Muscle of arm (tissue), 12 donors: ENCODE results near the gene PAX2. TPM values are rescaled to one million over a fixed set of nuclear protein-coding genes. Genes with fewer than 3 reads are reported as not detected.

ENCODE experiments used
- DNase-seq: peaks from one replicate; pipeline ENCODE4 v3.0.0-alpha.2; 2013
- polyA plus RNA-seq, 12 donors: library from polyadenylated mRNA; unstranded; fragments of 120-200 nt; gene quantifications; one replicate each; pipeline ENCODE4 v1.2.1, GENCODE V29; 2013; ENCODE audit not compliant: insufficient read length in 12 of 12

Gene PAX2
- polyA plus RNA-seq, 12 donors: 0.03 to 1.5 (median 0.22) TPM; not detected in 7

DNA sequence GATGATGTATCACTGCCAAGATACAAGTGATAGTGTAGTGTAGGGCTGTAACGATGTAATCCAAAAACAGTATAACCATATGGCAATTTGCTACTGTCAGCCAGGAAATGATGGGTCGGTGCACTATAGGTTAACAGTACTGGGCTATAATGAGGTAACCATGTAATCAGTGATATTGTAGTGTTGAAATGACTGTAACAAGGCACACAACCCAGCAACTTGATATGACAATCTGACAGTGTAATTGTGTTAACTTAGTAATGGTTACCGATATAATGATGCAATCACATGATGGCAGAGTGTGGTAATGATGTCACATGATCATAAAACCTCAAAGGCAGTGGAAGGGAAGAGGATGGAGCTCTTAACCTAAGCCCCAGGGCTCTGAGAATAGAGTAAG is 93.6 kb downstream of the PAX2 start:
- no peak for DNase-seq

DNA sequence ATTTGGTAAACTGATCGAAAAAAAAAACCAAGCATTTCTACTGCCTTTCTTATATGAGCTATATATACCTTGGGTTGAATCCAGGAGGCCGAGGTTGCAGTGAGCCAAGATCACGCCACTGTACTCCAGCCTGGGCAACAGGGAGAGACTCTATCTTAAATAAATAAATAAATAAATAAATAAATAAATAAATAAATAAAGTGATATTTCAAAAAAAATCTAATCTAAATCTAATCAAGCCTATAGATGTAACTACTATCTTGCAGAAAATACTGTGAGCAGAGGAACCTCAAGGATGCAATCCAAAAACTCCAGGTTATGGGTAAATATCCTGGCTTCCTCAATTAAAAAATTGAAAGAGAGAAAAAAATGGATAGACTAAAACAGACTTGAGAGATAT is 96.1 kb downstream of the PAX2 start:
- DNase-seq: no peak

DNA sequence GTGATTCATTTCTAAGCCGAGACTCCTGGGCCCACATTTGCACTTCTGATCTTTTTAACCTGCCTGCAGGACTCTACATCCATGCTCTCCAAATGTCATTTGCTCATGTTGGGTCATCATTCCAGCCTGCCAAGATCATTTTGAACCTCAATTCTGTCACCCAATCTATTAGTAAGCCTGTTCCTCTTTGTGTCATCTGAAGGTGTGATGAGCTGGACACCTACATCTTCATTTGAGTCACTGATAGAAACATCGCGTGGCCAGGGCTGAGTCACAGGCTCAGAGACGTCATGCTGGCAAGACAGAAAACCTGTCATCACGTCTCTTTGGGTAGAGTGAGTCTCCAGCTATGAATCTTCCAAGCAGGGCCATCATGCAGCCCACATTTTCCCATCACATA is 102.1 kb downstream of the PAX2 start:
- DNase-seq: no peak

DNA sequence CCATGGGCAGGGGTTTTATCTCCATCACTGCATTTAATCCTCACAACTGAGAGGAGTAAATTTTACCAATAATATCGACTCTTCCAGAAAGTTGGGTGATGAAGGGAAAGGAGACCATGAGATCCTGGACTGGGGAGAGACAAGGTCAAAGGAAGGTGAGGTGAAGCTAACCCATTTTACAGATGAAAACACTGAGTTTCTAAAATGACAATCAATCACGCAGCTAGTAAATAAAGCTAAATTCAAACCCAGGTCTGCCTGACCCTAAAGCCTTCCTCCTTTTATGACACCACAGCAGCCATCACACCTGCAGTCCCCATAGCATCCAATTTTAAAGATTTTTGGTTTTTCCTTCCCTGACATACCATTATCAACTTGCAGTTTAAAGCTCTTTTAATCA is 103.4 kb downstream of the PAX2 start:
- DNase-seq: no peak

DNA sequence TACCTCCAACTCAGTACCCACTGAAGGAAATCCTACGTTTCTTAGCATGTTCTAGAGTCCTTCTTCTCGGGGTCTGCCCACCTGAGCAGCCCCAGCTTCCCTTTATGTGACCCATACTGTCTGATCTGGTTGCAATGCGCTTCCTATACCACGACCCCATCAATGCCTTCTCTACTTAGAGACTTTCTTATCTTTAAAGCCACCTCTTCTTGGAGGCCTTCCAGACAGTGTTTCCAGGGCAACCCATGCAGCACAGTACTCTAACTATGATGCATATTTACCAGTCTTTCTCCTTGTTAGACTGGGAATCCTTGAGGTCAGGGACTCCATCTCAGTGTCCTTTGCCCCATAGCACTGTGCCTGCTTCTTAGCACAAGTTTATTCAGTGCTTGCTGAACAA is 112.9 kb downstream of the PAX2 start:
- no peak for DNase-seq

DNA sequence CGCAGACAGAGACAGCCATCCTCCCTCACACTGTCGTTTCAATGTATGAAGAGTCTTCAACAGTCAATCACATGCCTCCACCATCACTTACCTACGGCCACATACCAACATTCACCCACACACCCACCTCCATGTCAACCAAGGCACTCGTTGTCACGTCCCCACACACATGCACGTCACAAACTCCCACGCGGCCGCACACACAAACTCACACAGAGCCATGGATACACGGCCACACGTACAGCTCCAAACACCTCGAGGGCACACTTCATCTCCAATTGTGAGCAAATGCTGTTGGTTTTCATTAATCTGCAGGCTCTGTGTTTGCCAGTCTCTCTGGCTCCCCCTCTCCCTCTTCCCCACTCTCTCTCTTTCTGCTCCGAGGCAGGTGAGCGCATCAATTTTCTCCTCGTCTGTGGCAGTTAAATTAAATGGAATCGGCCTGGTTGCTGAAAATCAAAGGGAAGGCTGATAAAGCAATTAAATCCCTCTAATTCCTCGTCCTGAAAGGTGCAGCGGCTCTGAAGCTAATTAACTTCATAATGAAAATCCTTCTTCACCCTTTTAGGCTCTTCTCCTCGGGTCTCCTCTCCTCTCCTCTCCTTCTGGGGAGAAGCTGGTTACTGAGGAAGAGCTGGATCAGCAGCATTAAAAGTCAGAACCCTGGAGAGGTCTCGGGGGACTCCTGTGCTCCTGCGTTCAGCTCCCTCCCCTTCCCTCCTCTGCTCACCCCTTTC is 113.5 kb downstream of the PAX2 start:
- no peak for DNase-seq

DNA sequence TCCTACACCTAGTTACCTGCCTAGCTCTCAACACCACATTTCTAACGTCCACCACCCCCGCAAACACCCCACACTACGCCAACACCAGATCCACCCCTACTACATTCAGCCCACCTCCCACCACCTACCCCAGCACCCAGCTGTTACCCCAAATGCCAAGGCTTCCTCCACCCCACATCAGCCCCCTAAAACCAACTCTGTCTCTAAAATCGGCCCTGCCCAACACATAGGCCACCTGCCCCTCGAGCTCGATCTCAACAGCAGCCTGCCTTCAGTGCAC is 114.0 kb downstream of the PAX2 start:
- no peak for DNase-seq

DNA sequence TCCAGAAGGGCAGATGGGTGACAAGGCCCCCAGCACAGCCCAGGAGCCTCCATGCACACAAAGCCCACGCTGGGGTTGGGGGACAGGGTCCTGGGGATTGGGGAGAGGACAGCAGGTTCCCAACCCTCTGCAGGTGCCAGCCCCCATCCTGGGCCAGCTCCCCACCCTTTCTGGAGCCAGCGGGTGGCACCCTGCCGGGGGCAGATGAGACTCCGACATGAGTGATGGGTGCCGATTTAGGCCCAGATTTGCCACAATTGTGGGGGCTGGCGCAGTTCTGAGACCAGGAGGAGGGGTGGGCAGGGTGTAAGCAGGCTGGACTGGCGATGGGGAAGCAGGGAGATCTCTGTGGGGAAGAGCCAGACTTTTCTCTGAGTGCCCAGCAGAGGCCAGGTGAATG is 118.1 kb downstream of the PAX2 start:
- no peak for DNase-seq

DNA sequence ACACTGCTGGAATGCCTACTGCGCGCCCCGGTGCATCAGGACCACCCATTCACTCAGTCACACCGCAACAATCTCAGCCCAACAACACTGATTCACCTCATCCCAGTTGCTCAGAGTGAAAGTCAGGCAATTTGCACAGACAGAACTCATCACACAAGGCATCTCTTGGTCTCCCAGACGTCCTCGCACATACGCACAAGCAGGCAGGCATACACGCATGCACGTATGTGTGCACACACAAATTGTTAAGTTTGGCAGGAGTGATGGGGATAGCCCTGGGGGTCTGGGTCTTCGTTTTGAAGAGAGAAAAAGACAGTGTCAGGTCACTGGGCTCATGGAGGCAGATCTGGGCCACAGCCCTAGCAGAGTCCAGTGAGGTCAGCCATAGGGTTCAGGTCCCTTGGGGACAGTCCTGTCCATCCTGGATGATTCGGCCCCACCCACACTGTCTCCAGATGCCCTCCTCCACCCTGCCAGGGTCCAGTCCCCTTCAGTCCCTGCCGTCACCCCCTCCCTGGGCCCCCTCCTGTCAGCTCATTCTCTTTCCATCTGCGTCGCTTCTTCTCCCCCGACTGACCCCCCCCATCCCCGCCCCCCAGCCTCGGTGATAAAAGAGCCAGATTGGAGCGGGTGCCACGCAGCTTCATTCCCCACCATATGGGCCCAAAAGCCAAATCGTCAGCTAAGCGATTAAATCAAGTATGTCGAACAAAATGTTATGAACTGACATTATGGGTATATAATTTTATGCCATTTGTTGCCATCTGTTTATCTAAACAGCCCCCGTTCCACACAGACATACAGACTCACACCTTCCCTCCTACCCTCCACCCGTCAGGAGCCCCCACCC is 118.9 kb downstream of the PAX2 start:
- no peak for DNase-seq

DNA sequence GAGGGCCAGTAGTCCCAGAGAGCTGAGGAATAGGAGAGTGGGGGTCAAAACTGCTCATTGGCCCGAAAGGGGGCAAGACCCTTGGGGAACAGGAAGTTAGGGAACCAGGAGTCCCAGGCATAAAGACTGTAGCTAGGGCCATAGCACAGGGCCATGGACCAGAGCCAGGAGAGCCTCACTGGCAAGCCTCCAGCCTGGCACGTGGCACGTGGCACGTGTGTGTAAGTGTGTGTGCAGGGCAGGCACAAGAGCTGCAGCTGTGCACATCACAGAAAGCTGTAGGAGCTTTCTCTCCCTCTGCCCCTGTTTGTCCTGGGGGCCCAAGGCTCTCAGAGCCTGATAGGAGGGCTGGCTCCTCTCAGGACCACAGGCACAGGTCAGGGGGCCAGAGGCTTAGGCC is 119.6 kb downstream of the PAX2 start:
- no peak for DNase-seq

DNA sequence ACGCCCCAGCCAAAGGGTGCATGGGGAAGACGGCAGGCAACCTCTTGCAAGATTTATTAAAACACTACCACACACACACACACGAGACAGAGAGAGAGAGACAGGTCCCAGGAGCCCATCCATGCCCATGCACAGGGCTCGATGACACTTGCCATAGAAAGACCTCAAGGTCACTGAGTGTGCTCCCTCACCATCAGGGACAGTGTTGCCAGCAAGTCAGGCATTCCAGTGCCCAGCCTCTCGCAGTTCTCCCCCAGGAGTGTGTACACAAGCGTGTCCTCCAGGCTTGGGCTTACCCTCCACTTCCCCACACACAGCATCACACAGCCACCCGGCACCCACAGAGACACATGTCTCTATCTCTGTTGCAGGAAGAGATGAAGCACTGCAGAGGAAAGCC is 120.6 kb downstream of the PAX2 start:
- DNase-seq: no peak

DNA sequence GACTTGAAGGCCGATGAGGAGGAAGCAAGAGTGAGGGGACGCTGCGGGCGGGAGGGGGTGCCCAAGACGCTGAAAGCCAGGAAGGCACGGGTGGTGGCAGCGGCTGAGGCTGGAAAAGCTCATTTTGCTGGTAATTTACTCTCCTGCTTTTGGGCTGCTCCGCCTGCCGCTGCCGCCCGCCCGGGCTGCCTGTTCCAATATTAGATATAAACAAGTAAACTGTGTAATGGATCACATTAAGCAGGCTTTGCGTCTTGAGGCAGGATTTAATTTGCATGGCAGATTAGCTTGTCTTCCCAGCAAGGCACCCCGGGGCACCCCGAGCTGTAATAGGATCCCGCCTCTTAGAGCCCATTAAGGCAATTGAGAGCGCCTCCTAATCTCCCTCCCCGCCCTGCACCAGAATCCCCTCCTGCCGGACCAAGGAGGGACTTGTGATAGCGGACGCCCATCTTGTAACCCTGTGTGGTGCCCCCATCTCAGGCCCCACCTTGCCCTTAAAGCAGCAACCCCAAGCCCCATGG is 121.3 kb downstream of the PAX2 start:
- no peak for DNase-seq

DNA sequence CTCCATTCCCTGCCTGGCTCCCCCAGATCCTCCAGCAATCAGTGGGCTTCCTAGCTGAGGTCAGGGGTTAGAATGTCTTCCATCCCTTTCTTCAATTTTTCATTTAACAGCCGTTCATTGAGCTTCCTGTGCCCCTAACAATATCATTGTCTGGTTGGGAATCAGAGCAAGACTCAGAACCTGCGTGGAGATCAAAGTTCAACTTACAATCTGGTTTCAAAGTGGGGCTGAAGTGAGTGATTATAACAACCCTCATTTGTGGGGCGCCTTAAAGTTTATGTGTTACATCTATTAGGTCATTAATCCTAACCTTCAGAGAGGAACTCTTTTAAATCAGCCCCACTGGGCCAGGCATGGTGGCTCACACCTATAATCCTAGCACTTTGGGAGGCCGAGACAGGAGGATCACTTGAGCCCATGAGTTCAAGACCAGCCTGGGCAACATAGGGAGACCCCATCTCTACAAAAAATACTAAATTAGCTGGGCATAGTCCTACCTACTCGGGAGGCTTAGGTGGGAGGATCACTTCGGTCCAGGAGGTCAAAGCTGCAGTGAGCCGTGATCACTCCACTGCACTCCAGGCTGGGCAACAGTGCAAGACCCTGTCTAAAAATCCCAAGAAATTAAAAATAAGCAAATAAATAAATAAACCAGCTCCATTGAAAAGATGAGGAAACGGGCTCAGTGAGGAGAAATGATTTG is 122.0 kb downstream of the PAX2 start:
- no peak for DNase-seq

DNA sequence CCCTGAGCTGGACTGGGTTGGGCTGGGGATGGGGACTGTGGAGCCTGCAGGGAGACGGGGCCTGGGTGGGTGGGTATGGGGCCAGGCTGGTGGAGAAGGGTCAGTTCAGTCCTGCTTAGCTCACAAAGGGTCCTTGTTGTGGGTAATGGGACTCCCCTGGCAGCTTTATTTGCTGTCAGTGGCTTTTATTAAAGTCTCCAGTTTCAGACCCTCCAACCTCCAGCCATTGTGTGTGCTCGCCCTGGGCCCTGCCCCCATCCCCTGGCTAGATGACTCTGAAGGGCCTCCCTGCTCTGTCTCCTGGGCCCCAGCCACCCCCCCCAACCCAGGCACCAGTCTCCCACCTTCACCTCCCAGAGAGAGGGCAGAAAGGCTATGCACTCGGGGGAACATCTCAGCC is 123.0 kb downstream of the PAX2 start:
- DNase-seq: no peak

DNA sequence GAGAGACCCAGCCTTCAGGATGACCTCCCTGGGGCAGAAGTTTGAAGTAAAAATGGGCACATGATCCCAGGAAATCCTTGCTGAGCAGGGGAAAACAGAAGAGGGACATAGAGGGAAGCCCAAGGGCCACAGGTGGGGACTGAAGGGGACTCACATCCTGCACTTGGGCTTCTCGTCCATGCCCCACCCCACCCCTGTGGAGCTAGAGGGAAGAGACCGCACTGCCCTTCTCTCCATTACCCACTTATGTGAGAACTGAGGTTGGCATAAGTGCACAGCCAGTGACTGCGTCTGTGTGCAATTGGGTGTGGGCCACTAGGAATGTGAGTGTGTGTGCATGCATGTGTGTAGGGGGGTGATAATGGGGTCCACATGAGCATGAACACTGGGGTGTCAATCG is 124.0 kb downstream of the PAX2 start:
- DNase-seq: no peak

DNA sequence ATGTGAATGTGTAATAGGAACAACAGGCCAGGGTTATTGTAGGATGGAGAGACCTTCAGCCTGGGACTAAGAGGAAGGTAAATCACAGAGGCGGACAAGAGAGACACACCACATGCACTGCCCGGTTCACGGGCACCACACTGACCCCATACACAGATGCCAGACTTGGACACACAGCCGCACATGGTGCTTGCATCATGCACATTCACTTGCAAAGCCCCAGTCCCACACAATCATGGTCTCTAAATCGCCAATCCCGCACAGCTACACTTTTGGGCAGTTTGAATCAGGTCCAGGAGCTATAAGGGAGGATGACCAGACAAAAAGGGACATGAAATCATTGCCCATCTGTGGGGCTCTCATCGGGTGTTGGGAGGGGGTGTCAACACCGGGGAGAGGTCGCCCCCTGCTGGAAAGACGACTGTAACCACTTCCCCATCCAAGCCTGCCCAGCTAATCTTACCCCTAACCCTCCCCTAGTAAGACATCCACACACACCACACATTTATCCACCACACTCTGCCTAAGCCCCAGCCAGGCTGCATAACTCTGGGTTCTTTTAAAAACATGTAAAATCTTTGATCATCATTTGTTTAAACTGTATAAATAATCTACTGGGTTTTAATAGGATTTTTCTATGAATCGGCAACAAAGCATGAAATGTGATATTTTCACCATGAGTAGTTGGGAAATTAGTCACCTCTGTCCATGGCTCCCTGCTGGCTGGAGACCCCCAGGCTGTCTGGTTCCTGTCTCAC is 126.8 kb downstream of the PAX2 start:
- DNase-seq: no peak

DNA sequence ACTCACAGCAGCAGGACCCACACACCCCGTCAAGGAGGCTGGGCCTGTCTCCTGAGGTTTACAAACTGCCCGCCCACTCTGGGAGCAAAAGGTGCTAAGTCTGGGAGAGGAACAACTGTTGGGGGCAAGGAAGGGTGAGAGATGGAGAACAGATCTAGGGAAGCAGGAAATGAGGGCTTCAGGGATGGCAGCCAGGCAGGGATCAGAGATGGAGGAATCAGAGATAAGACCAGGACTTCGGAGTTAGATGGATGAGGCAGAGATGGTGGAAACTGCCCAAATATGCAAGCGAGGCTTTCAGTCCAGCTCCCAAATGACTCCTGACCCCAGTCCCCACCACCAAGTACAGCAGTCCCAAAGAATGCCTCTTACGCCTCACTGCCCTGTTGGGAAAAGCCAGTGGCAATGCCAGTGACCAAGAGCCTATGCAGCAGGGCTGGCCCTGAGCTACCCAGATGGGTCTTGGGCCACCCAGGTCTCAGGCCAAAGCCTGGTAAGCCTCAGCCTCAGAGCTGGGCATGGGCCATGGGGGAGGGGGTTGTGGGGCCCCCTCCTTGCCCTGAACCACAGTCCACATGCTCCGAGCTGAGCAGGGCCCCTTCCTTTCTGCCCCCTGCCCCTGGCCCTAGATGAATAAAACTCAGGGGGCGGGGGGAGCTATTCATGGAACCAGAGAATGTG is 127.9 kb downstream of the PAX2 start:
- no peak for DNase-seq

DNA sequence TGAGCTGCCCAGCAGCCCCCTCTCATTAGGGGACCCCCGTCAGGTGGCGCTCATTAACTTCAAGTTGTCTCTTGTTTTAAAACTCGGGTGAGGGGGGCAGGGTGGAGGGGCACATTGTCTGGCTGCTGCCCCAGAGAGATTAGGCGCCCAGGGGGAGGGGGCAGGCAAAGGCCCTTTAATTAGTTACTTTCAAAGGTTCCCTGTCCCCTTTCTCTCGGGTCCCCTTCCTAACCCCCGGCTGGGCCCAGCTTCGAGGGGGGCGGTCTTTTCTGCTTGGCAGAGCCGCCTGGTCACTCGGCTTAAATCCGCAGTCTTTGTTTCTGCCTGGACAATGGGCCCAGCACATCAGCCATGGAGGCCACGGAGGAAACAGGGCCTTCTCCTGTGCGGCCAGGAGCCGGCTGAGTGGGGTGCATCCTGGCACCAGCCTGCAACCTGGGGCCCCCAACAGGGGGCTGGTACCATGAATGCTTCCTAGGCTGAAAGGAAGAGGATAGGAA is 128.5 kb downstream of the PAX2 start:
- DNase-seq: no peak

DNA sequence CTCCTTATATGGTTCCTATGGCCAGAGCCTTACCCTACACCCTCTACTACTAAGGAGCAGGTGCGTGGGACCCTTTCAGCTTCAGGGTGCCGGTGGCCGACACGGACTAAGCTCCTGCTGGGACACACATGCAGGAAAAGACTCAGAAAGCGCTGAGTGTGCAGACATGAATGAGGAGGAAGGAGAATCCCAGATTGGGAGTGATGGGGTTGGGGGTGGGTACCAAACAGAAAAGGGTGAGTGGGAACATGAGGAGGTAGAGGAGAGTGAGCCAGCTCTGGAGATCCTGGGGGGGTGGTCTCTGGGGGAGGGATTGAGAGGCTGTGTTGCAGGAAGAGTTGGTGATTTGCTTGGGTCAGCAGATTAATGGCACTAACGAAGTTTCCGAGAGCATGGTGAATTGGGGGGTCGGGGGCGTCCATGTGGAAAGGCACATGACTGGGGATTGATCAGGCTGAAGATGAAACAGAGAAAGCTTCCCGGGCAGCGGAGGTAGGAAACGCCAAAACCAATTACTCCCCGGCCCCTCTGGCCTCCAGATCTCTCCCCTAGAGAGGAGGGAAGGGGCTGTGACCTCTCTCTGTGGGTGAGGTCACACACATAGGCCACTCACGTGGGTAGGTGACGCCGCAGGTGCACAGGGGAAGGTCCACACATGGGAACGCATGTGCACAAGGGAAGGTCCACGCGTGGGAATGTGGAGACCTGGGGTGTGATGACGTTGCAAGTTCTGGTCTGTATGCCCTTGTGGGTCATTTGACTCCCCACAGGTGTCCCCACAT is 129.5 kb downstream of the PAX2 start:
- DNase-seq: no peak

DNA sequence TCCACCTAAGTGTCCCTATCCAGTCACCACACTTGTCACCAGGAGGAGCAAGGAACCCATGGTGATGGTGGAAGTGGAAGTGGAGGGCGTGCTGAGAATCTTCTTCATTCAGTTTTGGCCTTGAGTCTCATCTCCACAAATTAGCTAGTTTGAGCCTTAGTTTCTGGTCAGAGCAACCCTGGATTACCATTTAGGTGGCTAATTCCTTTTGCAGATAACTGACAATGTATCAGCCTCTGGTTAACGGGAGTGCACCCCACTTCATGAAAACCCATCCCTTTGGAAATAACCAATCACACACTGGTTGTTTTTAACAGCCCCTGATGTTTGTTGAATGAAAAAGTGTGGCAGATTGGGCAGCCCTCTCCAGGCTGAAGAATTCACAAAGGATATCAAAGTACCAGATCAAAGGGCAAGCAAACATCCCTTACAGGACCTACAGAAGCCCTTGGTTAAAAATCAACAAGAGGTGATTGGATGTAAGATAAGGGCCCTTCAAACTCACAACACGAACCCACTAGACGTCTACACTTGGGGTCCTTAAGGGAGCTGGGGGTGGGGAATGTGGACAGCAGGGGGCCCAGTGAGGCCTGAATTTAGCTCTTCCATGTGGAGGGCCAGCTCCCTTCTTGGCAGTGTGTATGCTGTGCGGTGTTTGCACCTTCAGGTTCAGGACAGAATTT is 130.2 kb downstream of the PAX2 start:
- DNase-seq: no peak
